Endothelial cell of umbilical vein (primary cell): ENCODE data around the gene PPFIBP2.

Experiments
- CTCF ChIP-seq, 2 donors: IDR thresholded peaks; 1 replicate in 1 of 2; 2 replicates in 1 of 2; pipeline ENCODE4 v1.5.1; 2011; ENCODE audit warnings: low read length in 2 of 2, mild to moderate bottlenecking in 2 of 2, moderate library complexity in 2 of 2, control low read depth in 1 of 2, inconsistent platforms in 1 of 2, low read depth in 1 of 2; ENCODE audit not compliant: insufficient read depth in 1 of 2; ENCODE audit errors: extremely low read depth in 1 of 2
- POLR2A ChIP-seq: IDR thresholded peaks from 2 replicates; pipeline ENCODE4 v1.6.1; 2012; ENCODE audit warnings: low read depth, mild to moderate bottlenecking, control low read depth, low read length
- POLR2AphosphoS5 ChIP-seq: IDR thresholded peaks from 2 replicates; pipeline ENCODE4 v1.6.1; 2012; ENCODE audit warnings: low read depth, mild to moderate bottlenecking, control low read depth, low read length, moderate library complexity; ENCODE audit not compliant: insufficient read depth

GRCh38 chr11:7543302-7543701 is 29.5 kb downstream of the PPFIBP2 start:
- TF ChIP-seq POLR2AphosphoS5 = no peak
- TF ChIP-seq CTCF (IDR thresholded peaks at IDR 0.05; ENCODE audit: extremely low read depth in 1 of 2, insufficient read depth in 1 of 2, low read depth in 1 of 2, low read length in 2 of 2) = no peak
- TF ChIP-seq POLR2A = no peak
